ENCODE results near the gene MED15.

Gene MED15

GRCh38 chr22:20576445-20576816, 69.0 kb downstream of the MED15 start:
- H3K79me2 ChIP-seq (ENCODE audit: insufficient read depth, low read length), result no peaks in the 10 kb centered on the region
- no peak overlapping the region for H3K9ac ChIP-seq (ENCODE audit: low read depth, low read length)
- H3K4me2 ChIP-seq (ENCODE audit: insufficient read depth, low read length), result no peak overlapping the region
- peak overlapping the region; percentile 6; the same call in 1 of the 2 replicates for H3K27ac ChIP-seq (ENCODE audit: low read length)
- H3K4me3 ChIP-seq (ENCODE audit: low read depth in 1 of 2, low read length in 2 of 2), result no peak overlapping the region
- no peaks in the 10 kb centered on the region for H3K4me1 ChIP-seq (ENCODE audit: insufficient read depth, low read length)
- H2AFZ ChIP-seq (ENCODE audit: low read depth, low read length), result no peak overlapping the region
- H3K27me3 ChIP-seq (ENCODE audit: insufficient read depth, low read length, poor library complexity), result no peaks in the 10 kb centered on the region
- H3K36me3 ChIP-seq (ENCODE audit: insufficient read depth, low read length), result peaks cover 96% of the 10 kb centered on the region
- H3K9me3 ChIP-seq (ENCODE audit: insufficient read depth, low read length, severe bottlenecking), result no peaks in the 10 kb centered on the region
- peaks cover 32% of the 10 kb centered on the region for H4K20me1 ChIP-seq (ENCODE audit: insufficient read depth, low read length)
- TF ChIP-seq, protein P1, sequence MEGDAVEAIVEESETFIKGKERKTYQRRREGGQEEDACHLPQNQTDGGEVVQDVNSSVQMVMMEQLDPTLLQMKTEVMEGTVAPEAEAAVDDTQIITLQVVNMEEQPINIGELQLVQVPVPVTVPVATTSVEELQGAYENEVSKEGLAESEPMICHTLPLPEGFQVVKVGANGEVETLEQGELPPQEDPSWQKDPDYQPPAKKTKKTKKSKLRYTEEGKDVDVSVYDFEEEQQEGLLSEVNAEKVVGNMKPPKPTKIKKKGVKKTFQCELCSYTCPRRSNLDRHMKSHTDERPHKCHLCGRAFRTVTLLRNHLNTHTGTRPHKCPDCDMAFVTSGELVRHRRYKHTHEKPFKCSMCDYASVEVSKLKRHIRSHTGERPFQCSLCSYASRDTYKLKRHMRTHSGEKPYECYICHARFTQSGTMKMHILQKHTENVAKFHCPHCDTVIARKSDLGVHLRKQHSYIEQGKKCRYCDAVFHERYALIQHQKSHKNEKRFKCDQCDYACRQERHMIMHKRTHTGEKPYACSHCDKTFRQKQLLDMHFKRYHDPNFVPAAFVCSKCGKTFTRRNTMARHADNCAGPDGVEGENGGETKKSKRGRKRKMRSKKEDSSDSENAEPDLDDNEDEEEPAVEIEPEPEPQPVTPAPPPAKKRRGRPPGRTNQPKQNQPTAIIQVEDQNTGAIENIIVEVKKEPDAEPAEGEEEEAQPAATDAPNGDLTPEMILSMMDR (IDR thresholded peaks at IDR 0.05; ENCODE audit: borderline replicate concordance, extremely low read depth, low read length, poor library complexity, severe bottlenecking), result no peak
- no peak for TF ChIP-seq EZH2 (IDR thresholded peaks at IDR 0.05; ENCODE audit: borderline replicate concordance, low read depth, low read length, severe bottlenecking)
- DNase-seq (no peak), ATAC-seq (ENCODE audit: insufficient read depth, low read depth) (no peak)

DNA sequence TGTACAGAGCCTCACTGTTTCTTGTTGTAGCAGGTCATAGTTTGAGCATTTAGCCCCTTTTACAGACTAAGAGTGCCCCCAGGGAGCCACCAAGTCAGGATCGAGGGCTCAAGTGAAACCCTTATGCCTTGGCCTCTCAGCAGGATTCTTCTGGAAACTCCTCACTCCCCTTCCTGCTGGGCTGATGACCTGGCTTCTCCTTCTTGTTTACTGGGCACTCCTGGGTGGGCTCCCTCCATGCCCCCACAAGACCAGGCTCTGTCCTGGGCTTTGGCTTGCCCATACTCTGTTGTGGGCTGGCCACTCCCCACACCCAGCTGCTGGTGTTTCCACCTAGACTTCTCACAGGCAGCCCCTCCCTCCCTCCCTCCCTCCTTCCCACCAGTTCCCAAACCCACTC, 69.6 kb downstream of the MED15 start:
- Histone ChIP-seq H3K4me3 (ENCODE audit: low read depth in 1 of 2, low read length in 2 of 2) (no peak overlapping the region), H3K36me3 (ENCODE audit: insufficient read depth, low read length) (peaks cover 96% of the 10 kb centered on the region), H4K20me1 (ENCODE audit: insufficient read depth, low read length) (peaks cover 38% of the 10 kb centered on the region), H3K9ac (ENCODE audit: low read depth, low read length) (no peak overlapping the region), H3K4me1 (ENCODE audit: insufficient read depth, low read length) (no peaks in the 10 kb centered on the region), H2AFZ (ENCODE audit: low read depth, low read length) (no peak overlapping the region), H3K27me3 (ENCODE audit: insufficient read depth, low read length, poor library complexity) (no peaks in the 10 kb centered on the region), H3K27ac (ENCODE audit: low read length) (no peak overlapping the region), H3K9me3 (ENCODE audit: insufficient read depth, low read length, severe bottlenecking) (no peaks in the 10 kb centered on the region), H3K4me2 (ENCODE audit: insufficient read depth, low read length) (no peak overlapping the region), H3K79me2 (ENCODE audit: insufficient read depth, low read length) (no peaks in the 10 kb centered on the region)
- ATAC-seq (ENCODE audit: insufficient read depth, low read depth) (no peak), DNase-seq (no peak)
- TF ChIP-seq, protein P1 (IDR thresholded peaks at IDR 0.05; ENCODE audit: borderline replicate concordance, extremely low read depth, low read length, poor library complexity, severe bottlenecking), result no peak

GRCh38 chr22:20577549-20577975, 70.2 kb downstream of the MED15 start:
- ATAC-seq (ENCODE audit: insufficient read depth, low read depth) (no peak), DNase-seq (no peak)
- no peak overlapping the region for H3K9ac ChIP-seq (ENCODE audit: low read depth, low read length)
- H3K79me2 ChIP-seq (ENCODE audit: insufficient read depth, low read length), result no peaks in the 10 kb centered on the region
- H4K20me1 ChIP-seq (ENCODE audit: insufficient read depth, low read length), result peaks cover 41% of the 10 kb centered on the region
- H3K27ac ChIP-seq (ENCODE audit: low read length), result no peak overlapping the region
- TF ChIP-seq EZH2 (IDR thresholded peaks at IDR 0.05; ENCODE audit: borderline replicate concordance, low read depth, low read length, severe bottlenecking), result no peak
- TF ChIP-seq, protein P1 (IDR thresholded peaks at IDR 0.05; ENCODE audit: borderline replicate concordance, extremely low read depth, low read length, poor library complexity, severe bottlenecking), result no peak
- no peaks in the 10 kb centered on the region for H3K27me3 ChIP-seq (ENCODE audit: insufficient read depth, low read length, poor library complexity)
- peaks cover 96% of the 10 kb centered on the region for H3K36me3 ChIP-seq (ENCODE audit: insufficient read depth, low read length)
- H3K4me3 ChIP-seq (ENCODE audit: low read depth in 1 of 2, low read length in 2 of 2), result no peak overlapping the region
- no peak overlapping the region for H2AFZ ChIP-seq (ENCODE audit: low read depth, low read length)
- H3K4me2 ChIP-seq (ENCODE audit: insufficient read depth, low read length), result no peak overlapping the region
- H3K4me1 ChIP-seq (ENCODE audit: insufficient read depth, low read length), result no peaks in the 10 kb centered on the region
- H3K9me3 ChIP-seq (ENCODE audit: insufficient read depth, low read length, severe bottlenecking), result no peaks in the 10 kb centered on the region

GRCh38 chr22:20578192-20578591, 70.8 kb downstream of the MED15 start:
- no peaks in the 10 kb centered on the region for H3K9me3 ChIP-seq (ENCODE audit: insufficient read depth, low read length, severe bottlenecking)
- H3K27ac ChIP-seq (ENCODE audit: low read length), result no peak overlapping the region
- H3K9ac ChIP-seq (ENCODE audit: low read depth, low read length), result no peak overlapping the region
- no peak overlapping the region for H3K4me3 ChIP-seq (ENCODE audit: low read depth in 1 of 2, low read length in 2 of 2)
- H4K20me1 ChIP-seq (ENCODE audit: insufficient read depth, low read length), result peaks cover 44% of the 10 kb centered on the region
- ATAC-seq (ENCODE audit: insufficient read depth, low read depth), result no peak
- DNase-seq, result no peak
- peaks cover 96% of the 10 kb centered on the region for H3K36me3 ChIP-seq (ENCODE audit: insufficient read depth, low read length)
- TF ChIP-seq, protein P1 (IDR thresholded peaks at IDR 0.05; ENCODE audit: borderline replicate concordance, extremely low read depth, low read length, poor library complexity, severe bottlenecking), result no peak
- no peak for TF ChIP-seq EZH2 (IDR thresholded peaks at IDR 0.05; ENCODE audit: borderline replicate concordance, low read depth, low read length, severe bottlenecking)
- no peaks in the 10 kb centered on the region for H3K79me2 ChIP-seq (ENCODE audit: insufficient read depth, low read length)
- H2AFZ ChIP-seq (ENCODE audit: low read depth, low read length), result no peak overlapping the region
- H3K27me3 ChIP-seq (ENCODE audit: insufficient read depth, low read length, poor library complexity), result no peaks in the 10 kb centered on the region
- no peaks in the 10 kb centered on the region for H3K4me1 ChIP-seq (ENCODE audit: insufficient read depth, low read length)
- H3K4me2 ChIP-seq (ENCODE audit: insufficient read depth, low read length), result no peak overlapping the region
